NCI-H226 (cell line): ENCODE measurements around the gene MTMR11.
"Not testable (repeated sequence)": the region's sequence is repeated elsewhere in the genome, so short reads cannot be mapped to it uniquely, and the experiment has no call there.

Source experiments
- DNase-seq: peaks from one replicate; pipeline ENCODE4 v3.0.0-alpha.2; 2015

MTMR11 gene, protein sequence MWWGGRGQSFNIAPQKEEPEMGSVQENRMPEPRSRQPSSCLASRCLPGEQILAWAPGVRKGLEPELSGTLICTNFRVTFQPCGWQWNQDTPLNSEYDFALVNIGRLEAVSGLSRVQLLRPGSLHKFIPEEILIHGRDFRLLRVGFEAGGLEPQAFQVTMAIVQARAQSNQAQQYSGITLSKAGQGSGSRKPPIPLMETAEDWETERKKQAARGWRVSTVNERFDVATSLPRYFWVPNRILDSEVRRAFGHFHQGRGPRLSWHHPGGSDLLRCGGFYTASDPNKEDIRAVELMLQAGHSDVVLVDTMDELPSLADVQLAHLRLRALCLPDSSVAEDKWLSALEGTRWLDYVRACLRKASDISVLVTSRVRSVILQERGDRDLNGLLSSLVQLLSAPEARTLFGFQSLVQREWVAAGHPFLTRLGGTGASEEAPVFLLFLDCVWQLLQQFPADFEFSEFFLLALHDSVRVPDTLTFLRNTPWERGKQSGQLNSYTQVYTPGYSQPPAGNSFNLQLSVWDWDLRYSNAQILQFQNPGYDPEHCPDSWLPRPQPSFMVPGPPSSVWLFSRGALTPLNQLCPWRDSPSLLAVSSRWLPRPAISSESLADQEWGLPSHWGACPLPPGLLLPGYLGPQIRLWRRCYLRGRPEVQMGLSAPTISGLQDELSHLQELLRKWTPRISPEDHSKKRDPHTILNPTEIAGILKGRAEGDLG

GRCh38 chr1:149936170-149936991 lies at the start of gene MTMR11:
MTMR11 (minus strand) TSS chr1:149936879; CDS start chr1:149936647, 232 bp downstream.
- peak; percentile 47 for DNase-seq

DNA sequence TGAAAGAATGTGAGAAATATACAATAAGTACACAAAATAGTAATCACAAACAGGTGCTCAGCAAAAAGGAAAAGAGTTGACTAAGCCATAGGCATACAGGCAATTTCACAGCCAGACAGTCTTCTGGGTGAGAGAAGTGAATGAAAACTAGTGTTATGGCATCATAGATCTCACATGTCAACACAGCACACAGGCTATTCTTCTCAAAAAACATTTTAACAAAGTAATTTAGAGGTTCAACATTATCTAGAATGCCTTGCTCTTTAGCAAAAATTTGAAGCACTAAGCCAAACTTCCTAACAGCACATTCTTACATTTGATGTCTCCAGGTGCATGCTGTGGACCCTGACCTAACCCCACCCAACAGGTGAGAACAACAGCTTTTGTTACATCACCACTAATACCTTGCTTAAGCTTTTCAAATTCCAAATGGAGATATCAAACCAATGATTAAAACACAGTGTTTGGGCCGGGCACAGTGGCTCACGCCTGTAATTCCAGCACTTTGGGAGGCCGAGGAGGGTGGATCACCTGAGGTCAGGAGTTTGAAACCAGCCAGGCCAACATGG lies 43.4 kb upstream of the MTMR11 start:
- DNase-seq: no peak

- DNase-seq: peak; percentile 1
Measured at GRCh38 chr1:149979245-149979971, 42.7 kb upstream of the MTMR11 start.

- no peak for DNase-seq
Measured at GRCh38 chr1:149978547-149979023, 41.9 kb upstream of the MTMR11 start.

DNA sequence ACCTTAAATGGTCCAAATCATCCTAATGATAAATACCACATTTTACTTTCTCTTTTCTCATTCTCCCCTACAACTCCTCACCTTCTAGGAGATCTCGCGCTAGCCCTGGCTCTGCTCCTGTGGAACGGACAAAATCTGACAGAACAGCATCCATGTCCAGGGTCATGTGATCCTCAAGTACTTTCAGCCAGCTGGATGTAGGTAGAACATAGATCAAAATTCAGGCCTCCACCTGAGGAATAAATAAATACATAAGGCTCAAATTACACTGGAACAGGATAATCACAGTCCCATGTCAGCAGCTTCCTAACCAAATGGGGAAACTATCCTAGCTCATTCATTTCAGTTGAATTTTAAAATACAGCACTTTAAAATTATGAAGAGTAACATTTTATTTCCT lies 40.7 kb upstream of the MTMR11 start:
- no peak for DNase-seq

- no peak for DNase-seq
Measured at GRCh38 chr1:149972547-149972946, 35.9 kb upstream of the MTMR11 start.

DNA sequence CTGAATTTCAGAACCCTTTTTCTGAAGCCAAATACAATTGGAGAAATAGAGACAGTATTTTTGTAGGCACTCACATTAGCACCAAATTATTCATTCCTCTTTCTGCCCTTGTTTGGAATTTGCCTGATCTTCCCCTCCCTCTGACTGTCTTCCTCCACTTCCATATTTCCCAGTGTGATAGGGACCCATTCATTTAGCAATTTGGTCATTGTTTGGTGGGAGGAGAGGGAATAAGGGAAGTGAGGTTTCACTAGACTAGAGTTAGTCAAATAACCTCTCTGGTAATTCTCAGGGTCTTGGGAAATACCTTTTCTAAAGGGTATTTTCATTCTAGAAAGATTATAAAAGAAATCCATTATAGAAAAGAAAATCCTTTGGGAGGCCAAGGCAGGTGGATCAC lies 31.0 kb upstream of the MTMR11 start:
- DNase-seq: no peak

- no peak for DNase-seq
Measured at GRCh38 chr1:149967041-149967440, 30.4 kb upstream of the MTMR11 start.

DNA sequence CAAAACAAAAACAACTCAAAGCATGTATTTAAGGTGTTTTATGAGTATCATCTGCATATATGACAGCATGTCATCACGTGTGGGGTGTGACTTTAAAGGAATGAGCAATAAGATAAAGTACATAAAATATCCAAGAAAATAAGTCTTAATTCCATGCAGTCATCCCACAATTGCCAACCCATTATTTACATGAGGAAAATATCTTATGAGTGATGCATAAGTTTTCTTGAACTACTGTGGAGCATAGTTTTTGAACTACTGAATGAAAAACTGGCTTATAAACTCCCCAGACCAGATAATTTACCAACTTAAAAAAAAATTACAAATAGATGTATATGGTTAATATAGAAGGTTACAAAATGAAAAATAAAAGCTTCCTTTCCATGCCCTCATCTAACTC lies 29.7 kb upstream of the MTMR11 start:
- DNase-seq: no peak

DNA sequence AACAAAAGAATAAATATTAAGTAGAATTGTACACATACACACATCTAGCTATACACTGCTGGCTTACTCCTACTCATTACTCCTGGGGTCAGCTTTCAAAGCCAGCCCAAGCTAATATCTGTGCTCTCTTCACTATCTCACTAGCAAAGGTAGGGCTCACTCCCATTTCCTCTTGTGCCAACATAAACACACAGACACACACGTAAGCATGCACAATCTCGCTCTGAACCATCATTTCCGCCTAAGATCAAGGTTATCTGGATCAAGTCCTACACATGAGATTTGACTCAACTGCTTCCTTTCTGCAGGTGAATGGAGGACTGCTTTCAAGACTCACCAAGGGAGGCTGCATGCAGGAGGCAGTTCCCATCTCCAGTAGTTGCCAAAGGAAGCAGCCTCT lies 28.8 kb upstream of the MTMR11 start:
- peak; percentile 11 for DNase-seq

DNA sequence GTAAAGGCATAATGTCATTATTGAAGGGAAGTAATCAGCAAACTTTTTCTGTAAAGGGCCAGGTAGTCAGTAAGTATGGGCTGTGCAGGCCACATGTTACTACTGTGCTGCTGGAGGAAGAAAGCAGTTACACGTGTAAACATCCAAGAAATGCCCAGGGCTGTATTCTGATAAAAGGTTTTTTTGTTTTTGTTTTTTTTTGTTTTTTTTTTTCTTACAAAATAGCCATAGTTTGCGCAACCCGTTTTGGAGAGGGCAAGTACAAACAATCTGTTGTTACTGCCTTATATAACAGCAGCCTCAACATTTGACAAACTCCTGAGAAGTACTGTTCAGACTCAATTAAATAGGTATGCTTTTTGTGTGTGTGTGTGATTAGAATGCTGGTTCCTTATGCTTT lies 26.7 kb upstream of the MTMR11 start:
- DNase-seq: no peak

DNA sequence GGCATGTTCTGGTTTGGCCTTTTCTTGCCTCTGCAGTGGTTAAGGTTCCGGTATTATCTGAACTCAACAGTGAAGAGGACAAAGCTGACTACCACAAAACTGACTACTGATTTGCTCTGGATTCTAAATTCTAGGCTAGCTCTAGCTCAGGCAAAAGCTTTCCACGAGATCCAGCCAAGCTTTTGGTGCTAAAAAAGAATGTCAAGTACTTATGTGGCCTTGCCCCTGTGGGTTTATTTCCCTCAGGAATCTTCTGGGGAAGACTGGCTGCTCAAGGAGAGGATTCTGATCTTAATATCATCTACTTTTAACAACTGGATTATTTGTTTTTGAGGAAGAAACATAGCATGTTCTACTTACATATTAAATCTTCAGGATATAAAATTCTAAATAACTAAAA lies 26.1 kb upstream of the MTMR11 start:
- DNase-seq: no peak

- DNase-seq: peak; percentile 41
Measured at GRCh38 chr1:149962039-149962647, 25.5 kb upstream of the MTMR11 start.

DNA sequence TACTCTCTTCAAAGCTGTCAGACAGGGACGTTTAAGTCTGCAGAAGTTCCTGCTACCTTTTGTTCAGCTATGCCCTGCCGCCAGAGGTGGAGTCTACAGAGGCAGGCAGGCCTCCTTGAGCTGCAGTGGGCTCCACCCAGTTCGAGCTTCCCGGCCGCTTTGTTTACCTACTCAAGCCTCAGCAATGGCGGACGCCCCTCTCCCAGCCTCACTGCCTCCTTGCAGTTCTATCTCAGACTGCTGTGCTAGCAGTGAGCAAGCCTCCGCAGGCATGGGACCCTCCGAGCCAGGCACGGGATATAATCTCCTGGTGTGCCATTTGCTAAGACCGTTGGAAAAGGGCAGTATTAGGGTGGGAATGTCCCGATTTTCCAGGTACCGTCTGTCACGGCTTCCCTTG lies 20.9 kb upstream of the MTMR11 start:
- not testable (repeated sequence) for DNase-seq

- DNase-seq: no peak
Measured at GRCh38 chr1:149949911-149950310, 13.2 kb upstream of the MTMR11 start.

DNA sequence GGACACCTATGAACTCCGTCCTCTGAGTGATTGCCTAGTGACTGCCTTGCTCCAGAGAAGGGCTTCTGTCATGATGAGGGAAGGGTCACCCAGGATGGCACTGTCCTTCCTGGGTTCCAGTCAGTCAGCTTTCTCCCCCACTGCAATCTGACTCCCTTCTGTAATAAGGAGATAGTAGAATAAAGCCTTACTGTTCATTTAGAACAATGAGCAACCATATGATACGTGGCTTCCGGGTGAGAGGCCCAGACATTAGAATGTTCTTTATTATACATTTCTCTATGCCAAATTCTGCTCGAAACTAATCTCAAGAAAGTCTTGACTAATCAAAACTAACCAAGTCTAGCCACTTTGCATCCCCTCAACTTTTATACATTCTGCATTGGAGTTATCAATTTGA lies 8.5 kb upstream of the MTMR11 start:
- DNase-seq: no peak

- DNase-seq: no peak
Measured at GRCh38 chr1:149942885-149943284, 6.2 kb upstream of the MTMR11 start.

- DNase-seq: no peak
Measured at GRCh38 chr1:149942207-149942606, 5.5 kb upstream of the MTMR11 start.

GRCh38 chr1:149940427-149940826 lies 3.7 kb upstream of the MTMR11 start:
- no peak for DNase-seq

DNA sequence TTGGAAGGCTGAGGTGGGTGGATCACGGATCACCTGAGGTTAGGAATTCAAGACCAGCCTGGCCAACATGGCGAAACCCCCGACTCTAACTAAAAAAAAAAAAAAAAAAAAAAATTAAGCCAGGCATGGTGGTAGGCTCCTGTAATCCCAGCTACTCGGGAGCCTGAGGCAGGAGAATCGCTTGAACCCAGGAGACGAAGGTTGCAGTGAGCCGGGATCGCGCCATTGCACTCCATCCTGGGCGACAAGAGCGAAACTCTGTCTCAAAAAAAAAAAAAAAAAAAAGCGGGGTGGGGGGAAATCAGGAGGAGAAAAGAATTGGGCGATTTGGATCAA lies 2.0 kb upstream of the MTMR11 start:
- not testable (repeated sequence) for DNase-seq

DNA sequence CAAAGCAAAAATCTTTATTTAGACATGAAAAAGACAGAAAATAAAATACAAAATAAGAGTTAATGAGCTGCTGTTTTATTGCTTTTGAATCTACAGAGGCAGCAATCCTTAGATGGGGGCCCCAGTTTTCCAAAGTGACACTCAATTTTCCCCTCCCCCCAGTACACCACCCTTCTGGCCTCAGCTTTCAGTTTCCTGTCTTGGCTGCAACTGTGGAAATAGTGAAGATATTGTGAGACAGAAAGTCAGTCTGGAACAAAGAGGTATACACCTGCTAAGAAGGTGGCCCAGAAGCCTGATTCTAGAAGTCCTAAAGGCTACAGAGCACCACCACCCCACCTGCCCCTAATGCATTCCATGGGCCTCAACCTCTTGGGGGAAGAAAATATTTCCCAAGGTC lies 1.1 kb upstream of the MTMR11 start:
- DNase-seq: no peak
